CD14-positive monocyte (primary cell): Measurements from ENCODE around the gene EPHA4. TPM values are rescaled to one million over a fixed set of nuclear protein-coding genes. Genes with fewer than 3 reads are reported as not detected.

Source experiments
- DNase-seq, 3 donors: peaks; one replicate each; pipeline ENCODE4 v3.0.0-alpha.2; 2011 to 2022
- H2AFZ ChIP-seq: 2 replicates; pipeline ENCODE4 v1.6.0; 2012; ENCODE audit warnings: mild to moderate bottlenecking, low read depth, low read length, inconsistent platforms; ENCODE audit not compliant: insufficient read depth, poor library complexity, severe bottlenecking
- H3K27ac ChIP-seq, 2 donors: 1 replicate in 1 of 2; 2 replicates in 1 of 2; pipeline ENCODE4 v1.5.1; 2012 to 2013; ENCODE audit warnings: low read length in 2 of 2, control low read depth in 1 of 2, inconsistent platforms in 1 of 2, low read depth in 1 of 2, mild to moderate bottlenecking in 1 of 2
- H3K27me3 ChIP-seq, 2 donors: one replicate each; pipeline versions ENCODE4 v1.6.0 to v1.6.1; 2011 to 2013; ENCODE audit warnings: low read length in 2 of 2; ENCODE audit not compliant: control insufficient read depth in 2 of 2, insufficient read depth in 2 of 2
- H3K36me3 ChIP-seq, 2 donors: replicated peaks in 1 of 2; 1 replicate in 1 of 2; 2 replicates in 1 of 2; pipeline versions ENCODE4 v1.5.1 to v1.6.1; 2012 to 2013; ENCODE audit warnings: low read length in 2 of 2, control low read depth in 1 of 2, inconsistent platforms in 1 of 2, mild to moderate bottlenecking in 1 of 2; ENCODE audit not compliant: insufficient read depth in 2 of 2, control insufficient read depth in 1 of 2
- H3K4me1 ChIP-seq, 2 donors: 1 replicate in 1 of 2; 2 replicates in 1 of 2; pipeline versions ENCODE4 v1.5.1 to v1.6.1; 2012 to 2013; ENCODE audit warnings: low read length in 2 of 2, control low read depth in 1 of 2, inconsistent platforms in 1 of 2, mild to moderate bottlenecking in 1 of 2, moderate library complexity in 1 of 2; ENCODE audit not compliant: insufficient read depth in 2 of 2, control insufficient read depth in 1 of 2
- H3K4me2 ChIP-seq: replicated peaks from 2 replicates; pipeline ENCODE3; 2012; ENCODE audit warnings: low read length, moderate library complexity, mild to moderate bottlenecking; ENCODE audit not compliant: poor library complexity, severe bottlenecking; ENCODE audit errors: extremely low read depth
- H3K4me3 ChIP-seq, 3 experiments: fragments of 200-600 bp in 1 of 3; sonication (generic) in 1 of 3; replicated peaks in 1 of 3; 1 replicate in 2 of 3; 2 replicates in 1 of 3; pipeline ENCODE4 v1.5.1; 2011 to 2013; ENCODE audit warnings: low read length in 3 of 3, mild to moderate bottlenecking in 3 of 3, control low read depth in 2 of 3, low read depth in 2 of 3, inconsistent platforms in 1 of 3, moderate library complexity in 1 of 3
- H3K79me2 ChIP-seq: 2 replicates; pipeline ENCODE4 v1.6.0; 2012; ENCODE audit warnings: mild to moderate bottlenecking, control low read depth, inconsistent platforms, low read length, moderate library complexity; ENCODE audit not compliant: insufficient read depth
- H3K9ac ChIP-seq: 2 replicates; pipeline ENCODE4 v1.6.0; 2017; ENCODE audit warnings: low read length, mild to moderate bottlenecking; ENCODE audit not compliant: insufficient read depth, poor library complexity, severe bottlenecking
- H3K9me3 ChIP-seq, 2 donors: replicated peaks in 1 of 2; 1 replicate in 1 of 2; 2 replicates in 1 of 2; pipeline versions ENCODE4 v1.5.1 to v1.6.1; 2012 to 2013; ENCODE audit warnings: low read length in 2 of 2, control low read depth in 1 of 2; ENCODE audit not compliant: control insufficient read depth in 1 of 2, insufficient read depth in 1 of 2
- H4K20me1 ChIP-seq: 2 replicates; pipeline ENCODE4 v1.6.0; 2012; ENCODE audit warnings: mild to moderate bottlenecking, low read length, control low read depth, moderate library complexity; ENCODE audit not compliant: insufficient read depth
- H3K27ac Mint-ChIP-seq, 7 donors: one replicate each; pipeline ENCODE4 v1.8.0; 2020; ENCODE audit warnings: mild to moderate bottlenecking in 7 of 7, mixed read lengths in 7 of 7, moderate library complexity in 6 of 7, inconsistent platforms in 2 of 7
- H3K27me3 Mint-ChIP-seq, 3 donors: one replicate each; pipeline ENCODE4 v1.8.0; 2021 to 2022; ENCODE audit warnings: low read depth in 3 of 3, mild to moderate bottlenecking in 3 of 3, mixed read lengths in 3 of 3, moderate library complexity in 3 of 3, inconsistent platforms in 1 of 3
- H3K36me3 Mint-ChIP-seq, 2 donors: one replicate each; pipeline ENCODE4 v1.8.0; 2020; ENCODE audit warnings: mixed read lengths in 2 of 2, inconsistent platforms in 1 of 2, mild to moderate bottlenecking in 1 of 2
- H3K4me1 Mint-ChIP-seq: one replicate; pipeline ENCODE4 v1.8.0; 2020; ENCODE audit warnings: mild to moderate bottlenecking, mixed read lengths
- H3K4me3 Mint-ChIP-seq, 2 donors: one replicate each; pipeline ENCODE4 v1.8.0; 2020; ENCODE audit warnings: mild to moderate bottlenecking in 2 of 2, mixed read lengths in 2 of 2, moderate library complexity in 1 of 2
- H3K9me3 Mint-ChIP-seq, 7 donors: one replicate each; pipeline ENCODE4 v1.8.0; 2020 to 2022; ENCODE audit warnings: mixed read lengths in 7 of 7, mild to moderate bottlenecking in 6 of 7, moderate library complexity in 6 of 7, inconsistent platforms in 2 of 7
- WGBS: methylation state at CpG from one replicate; pipeline ENCODE4 v1.1.5; 2013; ENCODE audit warnings: missing lambda C conversion rate; ENCODE audit not compliant: insufficient coverage; 5-methylcytosine and 5-hydroxymethylcytosine counted together
- intact Hi-C, 2 donors: fragments of 100-400 bp; cut with micrococcal nuclease; formaldehyde crosslinking; loops; one replicate each; pipeline versions ENCODE4 v1.15.0 to v1.15.1; 2023
- polyA plus RNA-seq, 3 donors: library from polyadenylated mRNA; depleted of rRNA in 1 of 3; unstranded in 2 of 3; stranded (reverse) in 1 of 3; fragments of 300-500 nt in 2 of 3; fragments of >200 nt in 1 of 3; fragmentation: Illumina TruSeq in 2 of 3; gene quantifications; 1 replicate in 2 of 3; 2 replicates in 1 of 3; pipeline ENCODE4 v1.2.3, GENCODE V29; 2012 to 2021
- TF ChIP-seq, protein P1 (sequence below): fragments of 200-600 bp; IDR thresholded peaks from one replicate; pipeline ENCODE4 v1.8.0; 2022; ENCODE audit warnings: antibody characterized with exemption, mild to moderate bottlenecking

The EPHA4 gene
- polyA plus RNA-seq, 3 donors = 0.15 to 0.31 TPM; not detected in 1

DNA sequence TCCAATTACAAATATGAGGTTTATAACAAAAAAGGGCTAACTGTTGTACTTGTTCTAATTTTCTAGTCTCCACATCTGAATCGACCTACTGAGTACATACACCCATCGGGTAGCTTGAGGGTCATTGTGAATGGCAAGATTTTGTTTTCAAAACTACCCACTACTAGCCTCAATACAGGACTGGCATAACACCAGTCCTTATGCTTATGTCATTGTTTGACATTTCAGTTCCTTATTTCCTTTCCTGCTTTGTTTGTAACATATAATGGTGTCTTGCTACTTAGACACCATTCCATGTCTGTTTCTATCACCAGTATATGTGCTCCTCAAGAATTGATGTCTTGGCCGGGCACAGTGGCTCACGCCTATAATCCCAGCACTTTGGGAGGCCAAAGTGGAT lies 86.0 kb downstream of the EPHA4 start:
- Histone ChIP-seq H3K4me1 (no peaks in the 10 kb centered on the region), H3K36me3 (no peaks in the 10 kb centered on the region), H3K9ac (no peak overlapping the region), H3K4me3 (no peak overlapping the region), H4K20me1 (no peaks in the 10 kb centered on the region), H3K27ac (no peak overlapping the region), H3K27me3 (no peaks in the 10 kb centered on the region), H3K79me2 (no peaks in the 10 kb centered on the region), H2AFZ (no peak overlapping the region), H3K4me2 (no peak overlapping the region), H3K9me3 (no peaks in the 10 kb centered on the region)
- 70% methylated on average over 2 of the region's 4 CpGs for WGBS
- peaks cover 0 to 2% (median 0%) of the 10 kb centered on the region in 3 donors for H3K27me3 Mint-ChIP-seq
- TF ChIP-seq, protein P1, sequence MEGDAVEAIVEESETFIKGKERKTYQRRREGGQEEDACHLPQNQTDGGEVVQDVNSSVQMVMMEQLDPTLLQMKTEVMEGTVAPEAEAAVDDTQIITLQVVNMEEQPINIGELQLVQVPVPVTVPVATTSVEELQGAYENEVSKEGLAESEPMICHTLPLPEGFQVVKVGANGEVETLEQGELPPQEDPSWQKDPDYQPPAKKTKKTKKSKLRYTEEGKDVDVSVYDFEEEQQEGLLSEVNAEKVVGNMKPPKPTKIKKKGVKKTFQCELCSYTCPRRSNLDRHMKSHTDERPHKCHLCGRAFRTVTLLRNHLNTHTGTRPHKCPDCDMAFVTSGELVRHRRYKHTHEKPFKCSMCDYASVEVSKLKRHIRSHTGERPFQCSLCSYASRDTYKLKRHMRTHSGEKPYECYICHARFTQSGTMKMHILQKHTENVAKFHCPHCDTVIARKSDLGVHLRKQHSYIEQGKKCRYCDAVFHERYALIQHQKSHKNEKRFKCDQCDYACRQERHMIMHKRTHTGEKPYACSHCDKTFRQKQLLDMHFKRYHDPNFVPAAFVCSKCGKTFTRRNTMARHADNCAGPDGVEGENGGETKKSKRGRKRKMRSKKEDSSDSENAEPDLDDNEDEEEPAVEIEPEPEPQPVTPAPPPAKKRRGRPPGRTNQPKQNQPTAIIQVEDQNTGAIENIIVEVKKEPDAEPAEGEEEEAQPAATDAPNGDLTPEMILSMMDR = no peak
- no peaks in the 10 kb centered on the region for H3K36me3 Mint-ChIP-seq
- H3K27ac Mint-ChIP-seq = no peak overlapping the region
- no peak overlapping the region for H3K4me3 Mint-ChIP-seq
- no peak for DNase-seq
- no peaks in the 10 kb centered on the region for H3K4me1 Mint-ChIP-seq
- peaks cover 0 to 6% (median 2%) of the 10 kb centered on the region in 7 donors for H3K9me3 Mint-ChIP-seq
- intact Hi-C loops = no loop called here

DNA sequence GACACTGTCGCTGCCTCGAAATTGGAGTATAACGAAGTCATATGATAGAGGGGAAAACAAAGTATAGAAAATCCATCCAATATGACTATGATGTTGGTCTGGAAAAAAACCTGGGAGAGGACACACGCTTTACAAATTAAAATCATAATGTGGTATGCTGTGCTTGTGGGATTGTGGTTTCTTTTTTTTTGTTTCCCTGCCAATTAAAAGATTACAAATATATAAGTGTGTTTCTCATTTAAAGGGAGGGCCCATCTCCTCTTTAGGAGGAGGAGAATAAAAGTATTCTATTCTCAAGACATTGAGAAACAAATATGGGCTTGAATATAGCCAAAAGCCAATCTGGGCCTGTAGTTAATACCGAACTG lies 86.6 kb downstream of the EPHA4 start:
- H3K36me3 Mint-ChIP-seq = no peaks in the 10 kb centered on the region
- H3K4me1 Mint-ChIP-seq = no peaks in the 10 kb centered on the region

More for the DNA sequence above, 86.6 kb downstream of the EPHA4 start:
- no peak overlapping the region for H3K4me2 ChIP-seq
- no peaks in the 10 kb centered on the region for H3K9me3 ChIP-seq
- no peak overlapping the region for H3K4me3 Mint-ChIP-seq
- DNase-seq = no peak
- H3K9me3 Mint-ChIP-seq = peaks cover 0 to 6% (median 2%) of the 10 kb centered on the region in 7 donors
- H3K4me1 ChIP-seq = no peaks in the 10 kb centered on the region
- no peaks in the 10 kb centered on the region for H3K27me3 Mint-ChIP-seq
- H3K79me2 ChIP-seq = no peaks in the 10 kb centered on the region
- no peaks in the 10 kb centered on the region for H3K36me3 ChIP-seq
- WGBS = no CpG with 5 or more reads among the region's 5 CpGs
- TF ChIP-seq, protein P1 = no peak
- no peak overlapping the region for H3K27ac ChIP-seq
- no peak overlapping the region for H3K9ac ChIP-seq
- H2AFZ ChIP-seq = no peak overlapping the region
- no peaks in the 10 kb centered on the region for H4K20me1 ChIP-seq
- no peak overlapping the region for H3K27ac Mint-ChIP-seq
- intact Hi-C loops = no loop called here
- no peak overlapping the region for H3K4me3 ChIP-seq
- H3K27me3 ChIP-seq = no peaks in the 10 kb centered on the region
